HG02642 (cell line): Measurements from ENCODE around the gene OPRL1.
A peak's percentile ranks its signal among the peaks of the same experiment; 100 is the strongest.

Source experiments
- ATAC-seq: cut with Tn5 transposase; IDR thresholded peaks from one replicate; pipeline ENCODE4 v1.9.1; 2021; ENCODE audit warnings: mild to moderate bottlenecking; ENCODE audit not compliant: unreplicated experiment, poor library complexity

Gene OPRL1

GRCh38 chr20:64080013-64080812 lies at the start of gene OPRL1:
Gene OPRL1, plus strand, starts transcription at chr20:64080082. Its CDS starts 12,639 bp downstream, at chr20:64092721.
- no peak for ATAC-seq

- ATAC-seq: no peak
Measured at GRCh38 chr20:64030371-64031134, 49.3 kb upstream of the OPRL1 start.

- no peak for ATAC-seq
Measured at GRCh38 chr20:64031822-64032314, 48.0 kb upstream of the OPRL1 start.

- ATAC-seq: no peak
Measured at GRCh38 chr20:64032706-64033624, 46.9 kb upstream of the OPRL1 start.

- ATAC-seq: no peak
Measured at GRCh38 chr20:64033981-64034493, 45.8 kb upstream of the OPRL1 start.

GRCh38 chr20:64035066-64035932 lies 44.6 kb upstream of the OPRL1 start:
- no peak for ATAC-seq

GRCh38 chr20:64035933-64036345 lies 43.9 kb upstream of the OPRL1 start, which contains the start of gene C20orf204:
Gene C20orf204, plus strand, starts transcription at chr20:64036182. Its CDS starts 142 bp downstream, at chr20:64036324.
- no peak for ATAC-seq

GRCh38 chr20:64036346-64037198 lies 43.3 kb upstream of the OPRL1 start:
- no peak for ATAC-seq

- no peak for ATAC-seq
Measured at GRCh38 chr20:64037199-64037497, 42.7 kb upstream of the OPRL1 start.

- no peak for ATAC-seq
Measured at GRCh38 chr20:64037498-64038213, 42.2 kb upstream of the OPRL1 start.

GRCh38 chr20:64038224-64038564 lies 41.7 kb upstream of the OPRL1 start:
- ATAC-seq: peak; percentile 38

GRCh38 chr20:64038565-64039292 lies 41.2 kb upstream of the OPRL1 start:
- peak; percentile 67 for ATAC-seq

GRCh38 chr20:64039293-64040160 lies 40.4 kb upstream of the OPRL1 start:
- no peak for ATAC-seq

GRCh38 chr20:64040231-64041039 lies 39.4 kb upstream of the OPRL1 start:
- no peak for ATAC-seq

- ATAC-seq: no peak
Measured at GRCh38 chr20:64041040-64041780, 38.7 kb upstream of the OPRL1 start.
